DMS153 (cell line): ENCODE data around the gene CDH13.

Source experiments
- DNase-seq: peaks from one replicate; lab custom pipeline; 2025; lab: John Stamatoyannopoulos, UW

CDH13 gene

DNA sequence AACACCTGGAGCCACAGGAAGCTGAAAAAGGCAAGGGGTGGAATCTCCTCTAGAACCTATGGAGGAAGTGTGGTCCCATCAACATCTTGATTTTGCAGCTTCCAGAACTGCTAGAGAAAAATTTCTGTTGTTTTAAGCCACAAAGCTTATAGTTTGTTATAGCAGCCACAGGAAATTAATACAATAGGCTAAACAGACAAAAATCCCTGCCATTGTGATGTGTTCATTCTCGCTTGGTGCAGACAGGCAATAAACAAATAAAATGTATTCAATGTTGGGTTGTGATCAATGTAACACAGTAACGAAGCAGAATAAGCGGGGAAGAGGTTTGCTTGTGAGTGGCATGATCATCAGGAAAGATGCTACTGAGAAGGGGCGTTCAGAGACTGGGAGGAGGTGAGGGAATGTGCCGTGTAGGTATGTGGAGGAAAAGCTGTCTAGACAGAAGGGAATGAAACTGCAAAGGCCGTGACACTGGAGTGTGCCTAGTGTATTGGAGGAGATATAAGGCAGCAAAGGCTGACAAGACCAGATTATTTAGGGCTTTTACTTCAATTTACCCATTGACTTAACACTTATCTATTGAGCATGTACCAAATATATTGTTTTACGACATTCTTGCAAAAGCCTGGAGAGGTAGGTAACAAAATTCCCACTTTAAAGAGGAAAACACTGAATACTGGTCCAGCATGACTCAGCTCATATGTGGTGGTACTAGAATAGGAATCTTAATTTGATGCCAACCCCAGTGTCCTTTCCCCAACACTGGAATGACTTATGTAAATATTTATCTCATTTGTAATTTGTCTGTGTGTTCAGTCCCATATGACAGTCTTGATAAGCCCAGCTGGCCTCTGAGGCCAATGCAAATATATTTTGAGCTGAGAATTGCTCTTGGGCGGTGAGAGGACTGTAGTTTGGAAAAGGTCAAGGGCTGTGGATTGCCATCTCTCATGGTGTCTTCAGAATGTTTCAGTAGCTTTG lies 375.9 kb downstream of the CDH13 start:
- peak; percentile 61 for DNase-seq

- no peak for DNase-seq
Observed at GRCh38 chr16:83004868-83005652, 378.3 kb downstream of the CDH13 start.

- DNase-seq: no peak
Observed at GRCh38 chr16:83005653-83006160, 378.9 kb downstream of the CDH13 start.

DNA sequence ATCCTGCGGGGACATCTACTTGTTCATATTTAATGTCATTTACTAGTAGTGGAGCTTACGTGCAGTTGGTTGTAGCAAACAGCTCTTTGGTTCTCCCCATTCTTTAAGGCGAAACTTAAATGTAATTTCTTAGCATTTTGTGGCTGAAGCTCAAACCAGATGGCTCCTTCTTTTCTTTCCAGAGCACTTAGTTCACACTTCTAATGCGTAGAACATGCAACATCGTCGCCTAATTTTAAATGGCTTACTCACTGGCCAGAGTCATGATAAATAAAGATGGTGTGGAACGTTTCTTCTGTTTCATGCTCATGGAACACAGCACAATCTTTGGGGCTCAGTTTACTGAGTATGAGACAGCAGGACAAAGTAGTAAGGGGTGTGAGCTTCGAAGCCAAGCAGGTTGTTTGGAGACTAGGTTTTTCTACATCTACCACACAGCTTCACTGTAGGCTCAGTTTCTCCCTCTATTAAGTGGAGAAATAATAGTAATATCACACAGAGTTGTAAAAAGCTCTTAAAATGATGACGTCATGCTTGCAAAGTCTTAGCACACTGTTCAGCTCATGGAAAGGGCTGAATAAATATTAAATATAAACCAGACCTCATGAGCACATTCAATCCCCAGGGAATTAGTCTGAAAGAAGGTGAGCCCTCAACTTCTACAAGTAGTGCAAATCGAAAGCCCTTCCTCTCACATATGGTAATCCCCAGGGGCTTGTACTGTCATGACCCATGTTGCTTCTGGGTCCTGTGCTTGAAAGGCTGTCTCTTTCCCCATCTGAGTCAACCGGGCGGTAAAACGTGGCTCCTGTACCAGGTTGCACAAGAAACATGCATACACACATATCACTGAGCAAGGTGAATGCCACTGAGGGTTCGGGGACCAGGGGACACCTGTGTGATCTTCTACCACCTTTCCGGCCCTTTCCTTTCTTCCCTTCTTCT lies 384.3 kb downstream of the CDH13 start:
- DNase-seq: no peak

GRCh38 chr16:83011939-83012338 lies 385.2 kb downstream of the CDH13 start:
- DNase-seq: no peak

DNA sequence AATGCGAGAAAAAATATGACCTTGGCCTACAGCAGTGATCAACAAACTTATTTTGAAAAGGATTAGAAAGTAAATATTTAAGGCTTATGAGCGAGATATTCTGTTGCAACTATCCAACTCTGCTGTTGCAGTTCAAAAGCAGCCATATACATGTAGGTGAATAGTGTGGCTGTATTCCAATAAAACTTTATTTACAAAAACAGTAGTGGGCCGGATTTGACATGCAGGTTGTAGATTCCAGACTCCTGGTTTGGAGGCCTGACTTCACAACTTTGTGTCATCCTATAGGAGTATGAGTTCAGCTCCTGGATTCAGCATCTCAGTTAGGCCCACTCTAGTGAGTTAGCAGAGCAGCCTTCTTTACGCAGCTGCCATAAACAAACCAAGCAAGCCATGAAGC lies 386.3 kb downstream of the CDH13 start:
- DNase-seq: no peak

- no peak for DNase-seq
Observed at GRCh38 chr16:83019963-83020362, 393.2 kb downstream of the CDH13 start.

GRCh38 chr16:83021045-83021444 lies 394.3 kb downstream of the CDH13 start:
- DNase-seq: no peak

GRCh38 chr16:83021746-83022145 lies 395.0 kb downstream of the CDH13 start:
- DNase-seq: no peak

DNA sequence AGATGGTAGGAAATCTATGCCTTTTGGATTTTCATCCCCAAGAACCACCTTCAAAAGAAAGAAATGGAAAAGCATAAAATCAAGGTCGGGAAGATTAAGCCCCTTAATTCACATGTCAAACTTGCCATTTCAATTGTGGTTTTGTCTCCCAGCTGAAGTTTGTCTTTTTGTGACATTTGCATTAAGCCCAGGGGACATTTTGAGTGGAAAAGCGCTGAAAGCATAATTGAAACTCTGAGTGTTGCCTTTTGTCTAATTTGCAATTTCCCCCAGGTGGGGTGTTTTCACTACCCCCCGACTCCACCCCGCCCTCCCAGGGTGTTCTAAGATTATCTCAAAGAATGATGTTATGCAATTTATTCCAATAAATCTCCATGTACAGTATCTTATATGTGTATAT lies 396.2 kb downstream of the CDH13 start:
- DNase-seq: no peak

DNA sequence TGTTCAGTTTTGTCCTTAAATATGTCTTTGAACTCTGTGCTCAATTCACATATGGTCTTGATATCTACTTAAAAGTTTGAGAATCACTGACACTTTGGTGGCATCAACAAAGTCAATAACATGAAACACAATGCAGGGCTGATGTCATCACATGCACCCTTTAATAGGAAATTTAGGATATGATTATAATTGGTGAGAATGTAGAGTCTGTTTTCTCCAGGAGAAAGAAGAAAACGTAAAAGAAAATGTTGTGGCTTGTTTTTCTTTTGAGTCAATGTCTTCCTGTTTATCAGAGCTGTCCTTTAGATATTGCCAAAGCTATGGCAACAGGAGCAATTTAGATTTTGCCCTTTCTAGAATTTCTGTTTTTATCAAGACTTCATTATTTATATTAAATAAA lies 396.9 kb downstream of the CDH13 start:
- no peak for DNase-seq

GRCh38 chr16:83027973-83028372 lies 401.2 kb downstream of the CDH13 start:
- no peak for DNase-seq

GRCh38 chr16:83029467-83029866 lies 402.7 kb downstream of the CDH13 start:
- no peak for DNase-seq

- no peak for DNase-seq
Observed at GRCh38 chr16:83031524-83031923, 404.8 kb downstream of the CDH13 start.

- DNase-seq: no peak
Observed at GRCh38 chr16:83037102-83037501, 410.3 kb downstream of the CDH13 start.

DNA sequence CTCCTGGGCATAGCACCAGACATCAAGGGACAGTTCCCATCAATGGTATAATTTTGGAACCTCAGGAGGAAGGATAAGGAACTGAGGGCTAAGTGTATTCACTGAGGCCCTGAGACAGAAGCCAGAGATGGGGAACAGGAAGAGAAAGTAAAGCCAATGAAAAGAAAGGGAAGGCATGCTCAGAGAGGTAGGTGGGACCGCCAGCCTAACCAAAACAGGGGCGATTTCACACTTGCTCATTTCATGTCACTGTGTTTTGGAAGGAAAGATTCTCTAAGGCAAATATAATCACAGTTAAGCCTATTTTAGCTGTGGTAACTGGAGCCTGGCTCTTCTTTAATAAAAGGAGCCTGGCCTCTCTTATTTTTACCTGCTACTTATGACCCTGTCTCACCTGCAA lies 411.1 kb downstream of the CDH13 start:
- DNase-seq: no peak

DNA sequence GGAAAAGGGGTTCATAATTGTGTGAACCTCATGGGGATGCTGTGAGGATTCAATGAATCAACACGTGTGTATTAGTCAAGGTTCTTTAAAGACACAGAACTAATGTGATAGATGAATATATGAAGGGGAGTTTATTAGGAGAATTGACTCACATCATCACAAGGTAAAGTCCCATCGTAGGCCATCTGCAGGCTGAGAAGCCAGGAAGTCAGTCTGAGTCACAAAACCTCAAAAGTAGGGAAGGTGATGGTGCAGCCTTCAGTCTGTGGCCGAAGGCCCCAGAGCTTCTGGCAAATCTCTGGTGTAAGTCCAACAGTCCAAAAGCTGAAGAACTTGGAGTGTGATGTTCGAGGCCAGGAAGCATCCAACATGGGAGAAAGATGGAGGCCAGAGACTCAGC lies 413.4 kb downstream of the CDH13 start:
- DNase-seq: no peak

DNA sequence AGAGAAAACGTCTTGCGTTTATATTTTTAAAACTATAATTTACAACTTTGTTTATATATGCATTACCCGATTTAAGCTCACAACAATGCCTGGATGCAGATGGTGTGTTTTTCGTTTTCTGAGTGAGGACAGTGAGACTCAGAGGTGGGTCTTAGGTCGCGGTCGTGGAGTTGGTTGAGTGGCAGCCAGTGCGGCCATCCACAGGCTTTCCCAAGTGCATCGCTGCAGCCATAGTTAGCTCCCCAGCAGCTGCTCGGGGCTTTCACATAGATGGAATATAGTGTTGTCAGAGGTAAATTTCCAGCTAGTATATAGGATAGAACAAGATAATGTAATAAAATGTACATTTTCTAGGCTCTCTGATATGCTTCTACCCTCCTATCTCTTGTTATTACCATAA lies 417.8 kb downstream of the CDH13 start:
- DNase-seq: no peak

- DNase-seq: no peak
Observed at GRCh38 chr16:83045790-83046189, 419.0 kb downstream of the CDH13 start.

DNA sequence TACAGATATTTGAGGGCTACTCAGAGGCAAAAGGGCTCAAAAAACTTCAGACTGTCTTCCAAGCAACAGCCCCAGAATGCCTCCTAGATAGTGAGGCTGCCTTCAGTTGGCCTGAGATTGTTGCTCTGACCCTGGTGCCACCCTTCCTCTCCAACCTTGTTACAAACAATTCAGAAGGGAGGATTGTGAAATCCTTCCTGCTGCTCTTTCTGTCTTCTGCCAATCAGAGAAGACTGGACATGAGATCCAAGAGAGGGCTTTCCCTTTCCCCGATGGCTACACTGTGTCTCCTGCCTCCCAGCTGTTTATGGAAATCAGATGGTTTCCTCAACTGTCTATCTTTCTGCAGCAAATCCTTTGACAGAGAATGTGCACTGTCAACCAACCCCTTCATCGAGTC lies 419.9 kb downstream of the CDH13 start:
- no peak for DNase-seq

- no peak for DNase-seq
Observed at GRCh38 chr16:83051451-83051850, 424.7 kb downstream of the CDH13 start.

DNA sequence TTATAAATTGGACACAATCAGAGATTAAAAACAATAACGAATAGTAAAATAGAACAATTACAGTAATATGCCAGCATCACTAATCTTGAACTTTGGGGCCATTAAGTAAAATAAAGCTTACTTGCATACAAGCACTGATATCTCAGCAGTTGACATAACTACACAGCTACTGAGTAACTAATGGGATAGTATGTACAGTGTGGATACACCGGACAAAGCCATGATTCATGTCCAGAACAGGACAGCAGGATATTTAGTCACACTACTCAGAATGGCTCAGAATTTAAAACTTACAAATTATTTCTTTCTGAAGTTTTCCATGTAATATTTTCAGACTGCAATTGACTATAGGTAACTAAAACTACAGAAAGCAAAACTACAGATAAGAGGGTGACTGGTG lies 427.5 kb downstream of the CDH13 start:
- no peak for DNase-seq
